Natural killer cell (primary cell): ENCODE data around the gene SAXO1. TPM values are rescaled to one million over a fixed set of nuclear protein-coding genes. Genes with fewer than 3 reads are reported as not detected.

Source experiments
- ATAC-seq, 3 donors: fragments of 150-1000 bp in 2 of 3; fragments of 200-7000 bp in 1 of 3; cut with Tn5 transposase; 1 replicate in 1 of 3; 2 replicates in 2 of 3; pipeline ENCODE4 v1.10.0; 2021; ENCODE audit warnings: mild to moderate bottlenecking in 2 of 3, moderate library complexity in 2 of 3
- DNase-seq, 2 donors: peaks; one replicate each; pipeline versions ENCODE4 v3.0.0 to v3.0.0-alpha.2; 2013 to 2021; ENCODE audit warnings: mixed read lengths in 1 of 2
- H3K27ac ChIP-seq: one replicate; pipeline ENCODE4 v1.5.1; 2013; ENCODE audit warnings: mild to moderate bottlenecking, low read length
- H3K27me3 ChIP-seq: one replicate; pipeline ENCODE4 v1.6.1; 2013; ENCODE audit warnings: low read length; ENCODE audit not compliant: control insufficient read depth, insufficient read depth
- H3K36me3 ChIP-seq: one replicate; pipeline ENCODE4 v1.6.1; 2013; ENCODE audit warnings: low read length; ENCODE audit not compliant: control insufficient read depth, insufficient read depth
- H3K4me1 ChIP-seq: one replicate; pipeline ENCODE4 v1.6.1; 2013; ENCODE audit warnings: low read length; ENCODE audit not compliant: control insufficient read depth, insufficient read depth
- H3K4me3 ChIP-seq: one replicate; pipeline ENCODE4 v1.5.1; 2013; ENCODE audit warnings: low read length
- H3K9me3 ChIP-seq: one replicate; pipeline ENCODE4 v1.6.1; 2013; ENCODE audit warnings: low read length; ENCODE audit not compliant: control insufficient read depth, insufficient read depth
- H3K27ac Mint-ChIP-seq, 2 donors: one replicate each; pipeline ENCODE4 v1.8.0; 2022; ENCODE audit warnings: mild to moderate bottlenecking in 2 of 2, mixed read lengths in 2 of 2, moderate library complexity in 1 of 2
- H3K27me3 Mint-ChIP-seq, 2 donors: one replicate each; pipeline ENCODE4 v1.8.0; 2022; ENCODE audit warnings: low read depth in 2 of 2, mixed read lengths in 2 of 2
- H3K36me3 Mint-ChIP-seq: one replicate; pipeline ENCODE4 v1.8.0; 2022; ENCODE audit warnings: mixed read lengths
- H3K4me1 Mint-ChIP-seq, 2 donors: one replicate each; pipeline ENCODE4 v1.8.0; 2022; ENCODE audit warnings: mixed read lengths in 2 of 2
- H3K4me3 Mint-ChIP-seq: one replicate; pipeline ENCODE4 v1.8.0; 2022; ENCODE audit warnings: mild to moderate bottlenecking, moderate library complexity, mixed read lengths
- H3K9me3 Mint-ChIP-seq, 2 donors: one replicate each; pipeline ENCODE4 v1.8.0; 2022; ENCODE audit warnings: mixed read lengths in 2 of 2
- WGBS: methylation state at CpG from one replicate; pipeline ENCODE4 v1.1.7; 2013; ENCODE audit warnings: missing lambda C conversion rate; ENCODE audit not compliant: insufficient coverage; 5-methylcytosine and 5-hydroxymethylcytosine counted together
- intact Hi-C: fragments of 100-400 bp; cut with micrococcal nuclease; formaldehyde crosslinking; loops from one replicate; pipeline ENCODE4 v1.14.2; 2022
- total RNA-seq, 4 donors: library from RNA; stranded (reverse); fragments of 120-200 nt in 1 of 4; gene quantifications; one replicate each; pipeline versions ENCODE4 v1.2.3 to v1.2.4, GENCODE V29; 2013 to 2022
- TF ChIP-seq, protein P1 (sequence below): fragments of 200-600 bp; IDR thresholded peaks from one replicate; pipeline ENCODE4 v1.8.0; 2022; ENCODE audit warnings: antibody characterized with exemption

The SAXO1 gene
- total RNA-seq, 3 donors from 2014 or later (not counting 1 experiment from before 2014, with no cell fraction given): 0.21 to 0.28 TPM; not detected in 1

DNA sequence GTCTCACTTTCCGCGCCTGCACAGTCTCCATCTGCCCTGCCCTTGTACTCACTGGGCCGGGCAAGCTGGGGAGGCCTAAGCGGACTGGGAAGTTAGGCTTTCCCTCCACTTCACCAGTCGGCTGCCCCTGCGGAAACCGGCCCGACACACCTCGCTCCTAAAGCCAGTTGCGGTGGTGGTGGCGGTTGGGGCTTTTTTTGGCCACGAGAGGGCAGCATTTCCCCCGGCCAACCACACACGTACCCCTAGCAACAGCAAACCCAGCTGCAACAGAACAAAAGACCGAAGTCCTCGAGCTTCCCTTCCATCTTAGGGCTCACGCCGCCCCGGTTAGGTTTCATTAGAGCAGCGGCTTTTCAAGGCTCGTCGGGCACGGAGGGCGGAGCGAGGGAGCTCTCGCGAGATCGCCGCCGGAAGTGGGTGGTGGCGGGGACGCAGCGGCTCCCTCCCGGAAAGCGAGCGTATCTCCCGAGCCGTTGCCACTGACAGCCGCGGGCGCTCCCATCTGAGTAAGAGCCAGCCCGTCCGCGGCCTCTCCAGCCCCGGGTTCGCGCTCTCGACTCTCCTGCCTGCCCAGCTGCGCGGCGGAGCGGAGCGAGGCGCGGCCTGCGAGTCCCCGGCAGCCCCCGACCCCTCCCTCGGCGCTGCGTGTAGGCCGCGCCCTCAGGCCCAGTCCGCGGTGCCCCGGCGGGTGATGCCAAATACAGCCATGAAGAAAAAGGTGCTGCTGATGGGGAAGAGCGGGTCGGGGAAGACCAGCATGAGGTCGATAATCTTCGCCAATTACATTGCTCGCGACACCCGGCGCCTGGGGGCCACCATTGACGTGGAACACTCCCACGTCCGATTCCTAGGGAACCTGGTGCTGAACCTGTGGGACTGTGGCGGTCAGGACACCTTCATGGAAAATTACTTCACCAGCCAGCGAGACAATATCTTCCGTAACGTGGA lies 16.2 kb upstream of the SAXO1 start, which contains the start of gene RRAGA:
Gene RRAGA, plus strand, starts transcription at position 462 of the 951 bp plus-strand sequence. Its CDS starts 233 bp downstream, at position 695.
- peak within 1 kb of the TSS; percentile 95 to 96 for H3K27ac Mint-ChIP-seq
- under 1% methylated on average over 80 of the region's 82 CpGs for WGBS
- TF ChIP-seq, protein P1, sequence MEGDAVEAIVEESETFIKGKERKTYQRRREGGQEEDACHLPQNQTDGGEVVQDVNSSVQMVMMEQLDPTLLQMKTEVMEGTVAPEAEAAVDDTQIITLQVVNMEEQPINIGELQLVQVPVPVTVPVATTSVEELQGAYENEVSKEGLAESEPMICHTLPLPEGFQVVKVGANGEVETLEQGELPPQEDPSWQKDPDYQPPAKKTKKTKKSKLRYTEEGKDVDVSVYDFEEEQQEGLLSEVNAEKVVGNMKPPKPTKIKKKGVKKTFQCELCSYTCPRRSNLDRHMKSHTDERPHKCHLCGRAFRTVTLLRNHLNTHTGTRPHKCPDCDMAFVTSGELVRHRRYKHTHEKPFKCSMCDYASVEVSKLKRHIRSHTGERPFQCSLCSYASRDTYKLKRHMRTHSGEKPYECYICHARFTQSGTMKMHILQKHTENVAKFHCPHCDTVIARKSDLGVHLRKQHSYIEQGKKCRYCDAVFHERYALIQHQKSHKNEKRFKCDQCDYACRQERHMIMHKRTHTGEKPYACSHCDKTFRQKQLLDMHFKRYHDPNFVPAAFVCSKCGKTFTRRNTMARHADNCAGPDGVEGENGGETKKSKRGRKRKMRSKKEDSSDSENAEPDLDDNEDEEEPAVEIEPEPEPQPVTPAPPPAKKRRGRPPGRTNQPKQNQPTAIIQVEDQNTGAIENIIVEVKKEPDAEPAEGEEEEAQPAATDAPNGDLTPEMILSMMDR: peak; percentile 69

DNA sequence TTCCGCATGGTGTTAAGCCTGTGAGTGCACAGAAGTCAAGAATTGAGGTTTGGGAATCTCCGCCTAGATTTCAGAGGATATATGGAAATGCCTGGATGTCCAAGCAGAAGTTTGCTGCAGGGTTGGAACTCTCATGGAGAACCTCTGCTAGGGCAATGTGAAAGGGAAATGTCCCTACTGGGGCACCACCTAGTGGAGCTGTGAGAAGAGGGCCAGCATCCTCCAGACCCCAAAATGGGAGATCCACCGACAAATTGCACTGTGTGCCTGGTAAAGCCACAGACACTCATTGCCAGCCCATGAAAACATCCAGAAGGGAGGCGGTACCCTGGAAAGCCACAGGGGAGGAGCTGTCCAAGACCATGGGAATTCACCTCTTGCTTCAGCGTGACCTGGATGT lies 3.6 kb upstream of the SAXO1 start:
- H3K9me3 ChIP-seq: no peaks in the 10 kb centered on the region
- no peak overlapping the region for H3K27ac ChIP-seq
- DNase-seq: no peak
- intact Hi-C loops: no loop called here
- Mint-ChIP-seq H3K27me3 (peaks cover 0 to 11% of the 10 kb centered on the region in 2 donors), H3K27ac (no peak overlapping the region), H3K4me3 (no peak overlapping the region), H3K4me1 (no peaks in the 10 kb centered on the region), H3K9me3 (no peaks in the 10 kb centered on the region), H3K36me3 (no peaks in the 10 kb centered on the region)
- H3K36me3 ChIP-seq: no peaks in the 10 kb centered on the region
- H3K27me3 ChIP-seq: no peaks in the 10 kb centered on the region
- no peak for ATAC-seq
- TF ChIP-seq, protein P1: no peak
- H3K4me3 ChIP-seq: no peak overlapping the region
- WGBS: 95% methylated on average over 5 of the region's 5 CpGs
- no peaks in the 10 kb centered on the region for H3K4me1 ChIP-seq

More for the DNA sequence above, 16.2 kb upstream of the SAXO1 start, which contains the start of gene RRAGA:
- no peaks in the 10 kb centered on the region for H3K36me3 Mint-ChIP-seq
- no peaks in the 10 kb centered on the region for H3K9me3 ChIP-seq
- H3K4me3 ChIP-seq: peak within 1 kb of the TSS; percentile 77
- no peaks in the 10 kb centered on the region for H3K27me3 ChIP-seq
- H3K27me3 Mint-ChIP-seq: no peaks in the 10 kb centered on the region
- DNase-seq (peak; percentile 94 to 97), ATAC-seq (peak; percentile 92 to 96 (median 93))
- H3K4me3 Mint-ChIP-seq: peak within 1 kb of the TSS; percentile 94
- intact Hi-C loops: loop anchor here (1.0 to 5.0 kb wide), 5 partner anchors 53 to 408 kb away; partner anchors contain the start of genes DENND4C, HAUS6 and RPS6
- H3K4me1 Mint-ChIP-seq: peaks cover 30 to 33% of the 10 kb centered on the region in 2 donors
- H3K36me3 ChIP-seq: peaks cover 4% of the 10 kb centered on the region
- H3K4me1 ChIP-seq: peaks cover 20% of the 10 kb centered on the region
- H3K27ac ChIP-seq: peak within 1 kb of the TSS; percentile 82
- no peaks in the 10 kb centered on the region for H3K9me3 Mint-ChIP-seq

- DNase-seq (no peak), ATAC-seq (no peak)
- 84% methylated on average over 14 of the region's 14 CpGs for WGBS
- TF ChIP-seq, protein P1: no peak
- H3K27me3 ChIP-seq: no peaks in the 10 kb centered on the region
- Mint-ChIP-seq H3K9me3 (no peaks in the 10 kb centered on the region), H3K27ac (no peak overlapping the region), H3K4me1 (peaks cover 0 to 4% of the 10 kb centered on the region in 2 donors), H3K27me3 (peaks cover 14 to 16% of the 10 kb centered on the region in 2 donors), H3K4me3 (no peak overlapping the region), H3K36me3 (no peaks in the 10 kb centered on the region)
- H3K4me3 ChIP-seq: no peak overlapping the region
- H3K9me3 ChIP-seq: no peaks in the 10 kb centered on the region
- intact Hi-C loops: no loop called here
- H3K4me1 ChIP-seq: no peaks in the 10 kb centered on the region
- H3K36me3 ChIP-seq: no peaks in the 10 kb centered on the region
- H3K27ac ChIP-seq: no peak overlapping the region
These were observed 603 bp downstream of the SAXO1 start for GRCh38 chr9:19032406-19032805.
